Loucy (cell line): ENCODE measurements around the gene MIER2.

ENCODE experiments used
- H2AFZ ChIP-seq: fragments of 200-600 bp; sonication (generic); 2 replicates; pipeline ENCODE4 v1.6.0; 2016; ENCODE audit warnings: antibody characterized with exemption, mild to moderate bottlenecking, low read length, moderate library complexity
- H3F3A ChIP-seq: fragments of 200-600 bp; 2 replicates; pipeline ENCODE4 v1.6.0; 2016; ENCODE audit warnings: antibody characterized with exemption, low read depth, mild to moderate bottlenecking
- H3K27me3 ChIP-seq: fragments of 200-600 bp; sonication (generic); 2 replicates; pipeline ENCODE4 v1.6.1; 2014; ENCODE audit warnings: low read length, mild to moderate bottlenecking; ENCODE audit not compliant: insufficient read depth, poor library complexity, severe bottlenecking
- H3K36me3 ChIP-seq: fragments of 200-600 bp; sonication (generic); 2 replicates; pipeline ENCODE4 v1.6.1; 2016; ENCODE audit warnings: low read length; ENCODE audit not compliant: insufficient read depth
- H3K4me1 ChIP-seq: fragments of 200-600 bp; sonication (generic); 2 replicates; pipeline ENCODE4 v1.5.1; 2014; ENCODE audit warnings: low read length, mild to moderate bottlenecking; ENCODE audit not compliant: insufficient read depth, poor library complexity, severe bottlenecking
- H3K4me2 ChIP-seq: fragments of 200-600 bp; sonication (generic); 2 replicates; pipeline ENCODE4 v1.6.0; 2014; ENCODE audit warnings: antibody characterized with exemption, low read length, low read depth, mild to moderate bottlenecking; ENCODE audit not compliant: poor library complexity, severe bottlenecking
- H3K4me3 ChIP-seq: fragments of 200-600 bp; sonication (generic); 2 replicates; pipeline ENCODE4 v1.5.1; 2014; ENCODE audit warnings: low read length, mild to moderate bottlenecking, mixed read lengths; ENCODE audit not compliant: poor library complexity, severe bottlenecking
- H3K79me2 ChIP-seq: fragments of 200-600 bp; sonication (generic); 2 replicates; pipeline ENCODE4 v1.6.1; 2014; ENCODE audit warnings: low read length; ENCODE audit not compliant: insufficient read depth
- H3K9ac ChIP-seq: fragments of 200-600 bp; sonication (generic); 2 replicates; pipeline ENCODE4 v1.6.0; 2014; ENCODE audit warnings: mild to moderate bottlenecking, low read depth, low read length, moderate library complexity; ENCODE audit not compliant: poor library complexity, severe bottlenecking
- H3K9me2 ChIP-seq: fragments of 200-600 bp; sonication (generic); replicated peaks from 2 replicates; pipeline ENCODE4 v1.6.1; 2016; ENCODE audit warnings: low read depth, low read length, mixed read lengths
- H3K9me3 ChIP-seq: fragments of 200-600 bp; sonication (generic); 2 replicates; pipeline ENCODE4 v1.6.1; 2014; ENCODE audit warnings: mild to moderate bottlenecking, antibody characterized with exemption, low read length, low read depth; ENCODE audit not compliant: insufficient read depth
- H4K20me1 ChIP-seq: fragments of 200-600 bp; sonication (generic); 2 replicates; pipeline ENCODE4 v1.6.0; 2014; ENCODE audit warnings: antibody characterized with exemption, low read length, mild to moderate bottlenecking; ENCODE audit not compliant: insufficient read depth, poor library complexity, severe bottlenecking
- CTCF ChIP-seq: fragments of 200-600 bp; sonication (generic); conservative IDR thresholded peaks from 2 replicates; pipeline ENCODE4 v1.5.1; 2014; ENCODE audit warnings: mild to moderate bottlenecking, antibody characterized with exemption, low read length
- EZH2phosphoT487 ChIP-seq: fragments of 200-600 bp; IDR thresholded peaks from 2 replicates; pipeline ENCODE4 v1.6.1; 2018; ENCODE audit warnings: antibody characterized with exemption, mild to moderate bottlenecking, moderate library complexity, borderline replicate concordance

MIER2 gene

GRCh38 chr19:324716-325115 lies 19.9 kb downstream of the MIER2 start:
- Histone ChIP-seq H3K4me3 (no peak overlapping the region), H4K20me1 (no peaks in the 10 kb centered on the region), H3K4me2 (no peak overlapping the region), H3F3A (no peaks in the 10 kb centered on the region), H3K36me3 (peaks cover 62% of the 10 kb centered on the region), H3K9me2 (no peaks in the 10 kb centered on the region), H3K9ac (no peak overlapping the region), H3K4me1 (no peaks in the 10 kb centered on the region), H3K27me3 (no peaks in the 10 kb centered on the region), H3K9me3 (peaks cover 17% of the 10 kb centered on the region; the same call in 1 of the 2 replicates), H3K79me2 (no peaks in the 10 kb centered on the region), H2AFZ (no peak overlapping the region)
- TF ChIP-seq EZH2phosphoT487 (no peak), CTCF (no peak)

GRCh38 chr19:322616-323015 lies 22.0 kb downstream of the MIER2 start:
- Histone ChIP-seq H3K79me2 (no peaks in the 10 kb centered on the region), H3K9me3 (no peaks in the 10 kb centered on the region), H3K27me3 (no peaks in the 10 kb centered on the region), H3K36me3 (peaks cover 41% of the 10 kb centered on the region; the same call in 1 of the 2 replicates), H3K9ac (no peak overlapping the region), H3K4me2 (no peak overlapping the region), H4K20me1 (no peaks in the 10 kb centered on the region), H3K4me3 (no peak overlapping the region), H3K9me2 (no peaks in the 10 kb centered on the region), H3K4me1 (no peaks in the 10 kb centered on the region), H3F3A (no peaks in the 10 kb centered on the region), H2AFZ (no peak overlapping the region)
- TF ChIP-seq EZH2phosphoT487: no peak
- no peak for TF ChIP-seq CTCF

GRCh38 chr19:318509-318774 lies 26.2 kb downstream of the MIER2 start:
- peaks cover 16% of the 10 kb centered on the region; the same call in 1 of the 2 replicates for H3K36me3 ChIP-seq

More at GRCh38 chr19:318509-318774, 26.2 kb downstream of the MIER2 start:
- Histone ChIP-seq H3K79me2 (no peaks in the 10 kb centered on the region), H3K4me3 (no peak overlapping the region), H4K20me1 (no peaks in the 10 kb centered on the region), H3K9me2 (no peaks in the 10 kb centered on the region), H3F3A (no peaks in the 10 kb centered on the region), H3K9me3 (no peaks in the 10 kb centered on the region), H3K4me1 (no peaks in the 10 kb centered on the region), H3K27me3 (no peaks in the 10 kb centered on the region), H2AFZ (no peak overlapping the region), H3K4me2 (no peak overlapping the region), H3K9ac (no peak overlapping the region)
- TF ChIP-seq CTCF (no peak), EZH2phosphoT487 (no peak)
